Body of pancreas (tissue), 4 donors: Measurements from ENCODE around the gene JPH2.

Experiments
- POLR2A ChIP-seq, 3 donors: fragments of 450-650 bp; IDR thresholded peaks; one replicate each; pipeline ENCODE4 v1.6.1; 2016; ENCODE audit warnings: antibody characterized with exemption in 3 of 3, mild to moderate bottlenecking in 2 of 3
- TF ChIP-seq, protein P1 (sequence below), 7 experiments: fragments of 450-650 bp in 4 of 7; fragments of 200-600 bp in 3 of 7; sonication (generic) in 3 of 7; IDR thresholded peaks; one replicate each; pipeline ENCODE4 v1.5.1; 2016 to 2019; ENCODE audit warnings: antibody characterized with exemption in 7 of 7

- TF ChIP-seq POLR2A (IDR thresholded peaks at IDR 0.05): no peak
- TF ChIP-seq, protein P1, sequence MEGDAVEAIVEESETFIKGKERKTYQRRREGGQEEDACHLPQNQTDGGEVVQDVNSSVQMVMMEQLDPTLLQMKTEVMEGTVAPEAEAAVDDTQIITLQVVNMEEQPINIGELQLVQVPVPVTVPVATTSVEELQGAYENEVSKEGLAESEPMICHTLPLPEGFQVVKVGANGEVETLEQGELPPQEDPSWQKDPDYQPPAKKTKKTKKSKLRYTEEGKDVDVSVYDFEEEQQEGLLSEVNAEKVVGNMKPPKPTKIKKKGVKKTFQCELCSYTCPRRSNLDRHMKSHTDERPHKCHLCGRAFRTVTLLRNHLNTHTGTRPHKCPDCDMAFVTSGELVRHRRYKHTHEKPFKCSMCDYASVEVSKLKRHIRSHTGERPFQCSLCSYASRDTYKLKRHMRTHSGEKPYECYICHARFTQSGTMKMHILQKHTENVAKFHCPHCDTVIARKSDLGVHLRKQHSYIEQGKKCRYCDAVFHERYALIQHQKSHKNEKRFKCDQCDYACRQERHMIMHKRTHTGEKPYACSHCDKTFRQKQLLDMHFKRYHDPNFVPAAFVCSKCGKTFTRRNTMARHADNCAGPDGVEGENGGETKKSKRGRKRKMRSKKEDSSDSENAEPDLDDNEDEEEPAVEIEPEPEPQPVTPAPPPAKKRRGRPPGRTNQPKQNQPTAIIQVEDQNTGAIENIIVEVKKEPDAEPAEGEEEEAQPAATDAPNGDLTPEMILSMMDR (IDR thresholded peaks at IDR 0.05): no peak
Measured at GRCh38 chr20:44113618-44114376, 73.2 kb downstream of the JPH2 start.
